HPDE6-E6E7 (cell line): ENCODE results near the gene FAF1.

Experiments used
- DNase-seq: peaks from one replicate; pipeline ENCODE4 v3.0.0; 2011; ENCODE audit warnings: missing footprints; ENCODE audit errors: extremely low spot score

FAF1 gene

GRCh38 chr1:50417507-50417906 is 542.6 kb downstream of the FAF1 start:
- DNase-seq: no peak

GRCh38 chr1:50416553-50417453 is 543.3 kb downstream of the FAF1 start:
- no peak for DNase-seq

DNA sequence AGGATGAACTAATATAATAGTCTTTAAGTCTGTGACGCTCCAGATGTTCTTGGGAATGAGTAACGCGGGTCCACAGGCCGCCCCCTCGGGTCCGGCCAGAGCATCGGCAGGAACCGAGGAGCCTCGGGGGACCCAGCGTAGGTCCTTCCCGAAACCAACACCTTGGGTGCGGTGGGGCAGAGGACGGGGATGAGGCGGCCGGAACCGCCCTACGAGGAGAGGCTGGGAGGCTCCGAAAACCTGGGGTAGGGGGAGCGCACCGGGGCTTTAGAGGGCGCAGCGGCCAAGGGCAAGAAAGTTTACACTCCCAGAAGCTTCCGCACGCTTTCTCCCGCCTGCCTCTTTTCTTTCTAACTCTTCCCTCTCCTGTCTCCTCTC is 543.9 kb downstream of the FAF1 start:
- DNase-seq: no peak

DNA sequence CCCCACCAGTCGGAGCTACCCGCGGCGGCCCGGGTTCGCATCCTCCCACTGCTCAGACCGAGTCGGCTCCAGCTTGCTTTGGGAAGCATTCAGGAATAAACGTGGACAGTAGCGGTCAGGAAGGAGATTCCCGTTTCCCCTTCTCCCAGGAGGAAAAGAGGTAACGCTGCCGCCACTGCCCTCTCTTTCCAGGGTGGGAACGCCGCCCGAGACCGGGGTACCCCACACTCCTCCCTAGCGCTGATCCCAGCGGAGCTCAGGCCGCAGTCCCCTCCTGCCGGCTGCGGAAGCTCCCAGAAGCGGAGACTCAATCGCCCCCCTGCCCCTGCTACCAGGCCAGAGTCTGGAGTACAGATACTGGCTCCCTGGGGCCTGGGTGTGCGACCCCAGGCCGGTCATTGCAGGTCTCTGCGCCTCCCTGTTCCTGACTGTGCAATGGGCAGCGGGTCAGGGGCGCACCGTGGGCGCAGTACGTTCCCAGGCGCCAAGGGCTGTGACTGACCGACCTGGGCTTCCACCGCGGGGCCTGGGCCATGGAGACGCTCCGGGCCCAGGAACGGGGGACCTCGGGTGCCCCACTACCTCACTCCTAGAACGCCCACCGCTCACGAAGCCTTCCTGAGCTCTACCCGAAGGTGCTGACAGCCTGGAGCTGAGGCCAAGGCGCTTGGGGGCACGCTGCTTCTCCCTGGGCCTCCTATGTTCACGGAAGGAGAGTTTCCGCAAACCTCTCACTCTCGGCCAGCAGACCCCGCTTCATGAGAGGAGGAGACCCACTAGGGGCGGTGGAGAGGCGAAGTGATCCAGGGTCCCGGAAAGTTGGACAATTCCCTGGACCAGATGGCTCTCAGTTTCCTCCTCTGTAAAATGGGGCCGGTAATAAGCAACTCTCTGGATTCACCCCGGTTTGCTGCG is 544.6 kb downstream of the FAF1 start:
- no peak for DNase-seq

GRCh38 chr1:50414853-50415234 is 545.2 kb downstream of the FAF1 start:
- no peak for DNase-seq

DNA sequence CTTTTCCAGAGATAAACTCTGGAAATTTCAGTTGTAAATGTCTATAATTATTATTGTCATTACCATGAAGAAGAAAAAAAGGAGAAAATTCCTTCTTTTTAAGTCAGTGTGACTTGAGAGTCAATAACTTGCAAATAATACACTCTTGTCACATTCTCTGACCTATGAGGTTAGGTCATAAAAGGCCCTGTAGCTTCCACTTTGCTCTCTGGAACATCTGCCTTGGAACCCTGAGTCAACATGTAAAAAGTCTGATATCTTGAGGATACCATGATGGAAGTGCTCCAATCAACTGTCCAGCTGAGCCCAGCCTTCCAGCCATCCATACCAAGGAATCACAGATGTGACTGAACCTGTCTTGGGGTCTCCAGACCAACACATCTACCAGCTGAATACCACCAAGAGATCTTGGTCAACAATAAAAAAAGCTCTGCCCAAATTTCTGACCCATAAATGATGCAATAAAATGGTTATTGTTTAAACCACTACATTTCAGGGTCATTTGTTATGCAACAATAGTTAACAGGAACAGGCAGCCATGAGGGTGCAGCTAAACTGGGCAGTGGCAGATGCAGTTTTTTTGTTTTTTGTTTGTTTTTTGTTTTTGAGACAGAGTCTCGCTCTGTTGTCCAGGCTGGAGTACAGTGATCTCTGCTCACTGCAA is 547.1 kb downstream of the FAF1 start:
- no peak for DNase-seq

DNA sequence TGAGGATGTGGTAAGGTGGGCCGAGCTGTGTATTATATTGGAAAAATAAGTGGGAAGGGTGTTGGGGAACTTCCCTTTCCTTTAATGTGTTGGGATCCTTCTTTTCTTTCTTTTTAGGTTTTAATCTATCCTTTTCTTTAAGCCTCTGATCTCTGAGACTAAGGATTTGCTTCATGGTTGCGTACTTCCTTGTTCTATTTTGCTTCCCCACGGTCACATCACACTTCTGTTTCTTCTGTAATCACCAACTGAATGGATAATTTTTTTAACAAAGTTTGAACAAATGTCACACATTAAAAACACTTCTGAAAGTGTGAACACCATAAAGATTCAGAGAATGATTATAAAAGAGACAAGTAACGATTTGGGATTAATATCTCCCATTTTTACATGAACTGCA is 554.3 kb downstream of the FAF1 start:
- no peak for DNase-seq

DNA sequence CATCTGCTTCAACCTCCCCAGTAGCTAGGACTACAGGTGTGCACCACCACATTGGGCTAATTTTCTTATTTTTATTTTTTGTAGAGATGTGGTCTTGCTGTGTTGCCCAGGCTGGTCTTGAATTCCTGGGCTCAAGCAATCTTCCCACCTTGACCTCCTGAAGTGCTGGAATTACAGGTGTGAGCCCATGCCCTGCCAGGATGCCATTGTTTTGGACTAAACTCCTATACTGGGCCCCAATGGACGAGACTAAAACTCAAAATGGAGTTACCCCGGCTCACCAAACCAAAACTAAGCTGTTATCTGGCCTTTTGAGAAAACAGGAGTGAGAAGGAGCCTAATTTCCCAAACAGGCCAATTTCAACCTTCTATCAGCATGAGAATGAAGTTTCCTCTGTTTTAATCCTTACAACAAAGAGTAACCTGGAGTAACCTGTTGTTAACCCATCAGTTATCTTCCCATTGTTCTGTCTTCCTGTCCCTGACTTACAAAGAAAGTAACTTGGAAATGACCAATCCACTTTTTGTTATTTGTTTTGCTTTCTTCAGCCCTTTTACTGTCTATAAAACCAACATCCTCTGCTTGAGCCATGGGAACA is 566.4 kb downstream of the FAF1 start:
- no peak for DNase-seq
